Activated CD4-positive, alpha-beta memory T cell treated with anti-CD3 and anti-CD28 coated beads for 36 hours (primary cell): ENCODE measurements around the gene SLC26A8. TPM values are rescaled to one million over a fixed set of nuclear protein-coding genes. Genes with fewer than 3 reads are reported as not detected.

Experiments used
- total RNA-seq, 2 experiments: library from RNA; stranded (reverse); gene quantifications; one replicate each; pipeline ENCODE4 v1.2.3, GENCODE V29; 2021

SLC26A8 gene
- total RNA-seq, 2 experiments from 2014 or later, result not detected

Other genes with a start within 250 kb of the SLC26A8 start
- gene CLPSL2, start 248.0 kb downstream of the SLC26A8 start, total RNA-seq, result not detected
- gene CLPSL1, start 243.6 kb downstream of the SLC26A8 start, total RNA-seq, result not detected
- not detected for gene CLPS, start 227.3 kb downstream of the SLC26A8 start, total RNA-seq
- gene LHFPL5, start 219.3 kb downstream of the SLC26A8 start, total RNA-seq, result not detected
- 100 to 1,000 TPM; 134 to 143 TPM for gene SRPK1, start 103.5 kb downstream of the SLC26A8 start, total RNA-seq
- gene MAPK14, start 3.2 kb upstream of the SLC26A8 start, total RNA-seq, result 10 to 100 TPM; 39.3 to 44.0 TPM
- gene MAPK13, start 105.9 kb upstream of the SLC26A8 start, total RNA-seq, result 10 to 100 TPM; 61.0 to 65.0 TPM
- gene BRPF3, start 172.1 kb upstream of the SLC26A8 start, total RNA-seq, result 10 to 100 TPM; 16.0 to 18.3 TPM
- gene PNPLA1, start 245.4 kb upstream of the SLC26A8 start, total RNA-seq, result not detected